GM21737 (cell line): ENCODE data around the gene LHX3.
"Not testable (repeated sequence)": the region's sequence is repeated elsewhere in the genome, so short reads cannot be mapped to it uniquely, and the experiment has no call there.

ENCODE experiments used
- ATAC-seq: cut with Tn5 transposase; IDR thresholded peaks from one replicate; pipeline ENCODE4 v1.9.1; 2021; ENCODE audit warnings: mild to moderate bottlenecking, moderate library complexity; ENCODE audit not compliant: unreplicated experiment

Gene LHX3

GRCh38 chr9:136242248-136242647 lies 37.3 kb upstream of the LHX3 start:
- no peak for ATAC-seq

- ATAC-seq, result no peak
Observed at GRCh38 chr9:136241542-136241941, 36.6 kb upstream of the LHX3 start.

- ATAC-seq, result no peak
Observed at GRCh38 chr9:136240941-136241340, 36.0 kb upstream of the LHX3 start.

- no peak for ATAC-seq
Observed at GRCh38 chr9:136239983-136240330, 35.0 kb upstream of the LHX3 start.

- no peak for ATAC-seq
Observed at GRCh38 chr9:136239135-136239982, 34.4 kb upstream of the LHX3 start.

GRCh38 chr9:136238342-136238732 lies 33.4 kb upstream of the LHX3 start:
- no peak for ATAC-seq

GRCh38 chr9:136237486-136238341 lies 32.8 kb upstream of the LHX3 start:
- no peak for ATAC-seq

- ATAC-seq, result not testable (repeated sequence)
Observed at GRCh38 chr9:136236471-136237410, 31.8 kb upstream of the LHX3 start.

- ATAC-seq, result no peak
Observed at GRCh38 chr9:136235709-136236455, 31.0 kb upstream of the LHX3 start.

- no peak for ATAC-seq
Observed at GRCh38 chr9:136235171-136235570, 30.2 kb upstream of the LHX3 start.

- ATAC-seq, result no peak
Observed at GRCh38 chr9:136234597-136234996, 29.7 kb upstream of the LHX3 start.

- no peak for ATAC-seq
Observed at GRCh38 chr9:136233868-136234267, 28.9 kb upstream of the LHX3 start.

GRCh38 chr9:136233411-136233810 lies 28.5 kb upstream of the LHX3 start:
- ATAC-seq, result no peak

- ATAC-seq, result no peak
Observed at GRCh38 chr9:136232969-136233368, 28.0 kb upstream of the LHX3 start.

GRCh38 chr9:136231478-136232297 lies 26.8 kb upstream of the LHX3 start:
- ATAC-seq, result no peak

GRCh38 chr9:136230773-136231172 lies 25.8 kb upstream of the LHX3 start:
- no peak for ATAC-seq

GRCh38 chr9:136230365-136230764 lies 25.4 kb upstream of the LHX3 start:
- ATAC-seq, result no peak

- ATAC-seq, result no peak
Observed at GRCh38 chr9:136229096-136230065, 24.5 kb upstream of the LHX3 start.
